HL-60 (cell line): ENCODE measurements around the gene BCAS3.

Experiments used
- DNase-seq, 2 experiments: peaks; one replicate each; pipeline ENCODE4 v3.0.0-alpha.2; 2010 to 2020; ENCODE audit warnings: low read depth in 1 of 2, low spot score in 1 of 2
- H3K27ac ChIP-seq: fragments of 250-450 bp; sonication (Bioruptor Pico); replicated peaks from 2 replicates; pipeline ENCODE4 v1.5.1; 2020; ENCODE audit warnings: mild to moderate bottlenecking, moderate library complexity
- H3K27me3 ChIP-seq: fragments of 250-450 bp; sonication (Bioruptor Pico); 2 replicates; pipeline ENCODE4 v1.5.1; 2021; ENCODE audit warnings: mild to moderate bottlenecking, moderate library complexity; ENCODE audit not compliant: insufficient read depth, poor library complexity, severe bottlenecking
- H3K4me3 ChIP-seq: replicated peaks from 2 replicates; pipeline ENCODE4 v1.5.1; 2011; ENCODE audit warnings: mild to moderate bottlenecking, control low read depth, low read length; ENCODE audit not compliant: insufficient read depth
- CTCF ChIP-seq: IDR thresholded peaks from one replicate; pipeline ENCODE4 v1.5.1; 2011; ENCODE audit warnings: low read length, control low read depth, inconsistent platforms; ENCODE audit not compliant: insufficient read depth
- GABPA ChIP-seq: IDR thresholded peaks from 2 replicates; pipeline ENCODE4 v1.6.1; 2012; ENCODE audit warnings: low read depth
- POLR2AphosphoS5 ChIP-seq: IDR thresholded peaks from 2 replicates; pipeline ENCODE4 v1.6.1; 2012; ENCODE audit warnings: low read depth
- SPI1 ChIP-seq: IDR thresholded peaks from 2 replicates; pipeline ENCODE4 v1.6.1; 2012; ENCODE audit warnings: low read depth, mild to moderate bottlenecking, borderline replicate concordance
- TF ChIP-seq, protein P1 (sequence below): IDR thresholded peaks from 2 replicates; pipeline ENCODE4 v1.6.1; 2012; ENCODE audit warnings: low read depth; ENCODE audit not compliant: insufficient replicate concordance

The BCAS3 gene

GRCh38 chr17:60773552-60773951, 95.9 kb downstream of the BCAS3 start:
- no peak for TF ChIP-seq GABPA
- no peak for TF ChIP-seq SPI1
- TF ChIP-seq POLR2AphosphoS5, result no peak
- TF ChIP-seq, protein P1, sequence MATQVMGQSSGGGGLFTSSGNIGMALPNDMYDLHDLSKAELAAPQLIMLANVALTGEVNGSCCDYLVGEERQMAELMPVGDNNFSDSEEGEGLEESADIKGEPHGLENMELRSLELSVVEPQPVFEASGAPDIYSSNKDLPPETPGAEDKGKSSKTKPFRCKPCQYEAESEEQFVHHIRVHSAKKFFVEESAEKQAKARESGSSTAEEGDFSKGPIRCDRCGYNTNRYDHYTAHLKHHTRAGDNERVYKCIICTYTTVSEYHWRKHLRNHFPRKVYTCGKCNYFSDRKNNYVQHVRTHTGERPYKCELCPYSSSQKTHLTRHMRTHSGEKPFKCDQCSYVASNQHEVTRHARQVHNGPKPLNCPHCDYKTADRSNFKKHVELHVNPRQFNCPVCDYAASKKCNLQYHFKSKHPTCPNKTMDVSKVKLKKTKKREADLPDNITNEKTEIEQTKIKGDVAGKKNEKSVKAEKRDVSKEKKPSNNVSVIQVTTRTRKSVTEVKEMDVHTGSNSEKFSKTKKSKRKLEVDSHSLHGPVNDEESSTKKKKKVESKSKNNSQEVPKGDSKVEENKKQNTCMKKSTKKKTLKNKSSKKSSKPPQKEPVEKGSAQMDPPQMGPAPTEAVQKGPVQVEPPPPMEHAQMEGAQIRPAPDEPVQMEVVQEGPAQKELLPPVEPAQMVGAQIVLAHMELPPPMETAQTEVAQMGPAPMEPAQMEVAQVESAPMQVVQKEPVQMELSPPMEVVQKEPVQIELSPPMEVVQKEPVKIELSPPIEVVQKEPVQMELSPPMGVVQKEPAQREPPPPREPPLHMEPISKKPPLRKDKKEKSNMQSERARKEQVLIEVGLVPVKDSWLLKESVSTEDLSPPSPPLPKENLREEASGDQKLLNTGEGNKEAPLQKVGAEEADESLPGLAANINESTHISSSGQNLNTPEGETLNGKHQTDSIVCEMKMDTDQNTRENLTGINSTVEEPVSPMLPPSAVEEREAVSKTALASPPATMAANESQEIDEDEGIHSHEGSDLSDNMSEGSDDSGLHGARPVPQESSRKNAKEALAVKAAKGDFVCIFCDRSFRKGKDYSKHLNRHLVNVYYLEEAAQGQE, result no peak
- no peak for TF ChIP-seq CTCF
- no peaks in the 10 kb centered on the region for H3K27me3 ChIP-seq

DNA sequence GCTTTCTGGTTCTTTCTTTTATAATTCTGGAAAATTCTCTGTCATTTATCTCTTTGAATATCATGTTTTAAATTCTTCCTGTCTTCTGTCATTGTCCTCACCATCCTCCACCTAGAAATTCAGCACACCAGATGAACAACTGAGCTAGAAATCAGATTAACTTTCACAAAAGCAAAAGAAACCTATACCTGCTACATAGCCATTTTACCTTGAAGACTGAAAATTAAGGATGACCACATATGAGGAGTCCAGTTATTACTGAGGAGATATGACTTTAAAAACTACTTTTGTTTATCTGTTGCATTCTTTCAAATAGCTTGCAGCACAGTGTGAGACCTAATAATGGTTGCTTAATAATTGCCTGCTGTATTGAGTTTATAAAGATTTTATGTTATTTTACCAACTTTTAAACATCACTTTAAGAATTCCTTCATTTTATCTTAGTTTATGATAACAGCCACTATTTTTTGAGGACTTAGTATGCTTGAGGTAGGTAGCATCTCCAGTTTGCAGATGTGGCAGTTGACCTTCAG, 104.3 kb downstream of the BCAS3 start:
- H3K4me3 ChIP-seq, result no peak overlapping the region
- no peak overlapping the region for H3K27ac ChIP-seq
- no peak for DNase-seq
- TF ChIP-seq POLR2AphosphoS5 (no peak), GABPA (no peak), CTCF (no peak), SPI1 (no peak)
- TF ChIP-seq, protein P1, result no peak
- no peaks in the 10 kb centered on the region for H3K27me3 ChIP-seq

More at GRCh38 chr17:60773552-60773951, 95.9 kb downstream of the BCAS3 start:
- DNase-seq, result no peak
- no peak overlapping the region for H3K4me3 ChIP-seq
- H3K27ac ChIP-seq, result no peak overlapping the region

GRCh38 chr17:60782742-60783141, 105.1 kb downstream of the BCAS3 start:
- Histone ChIP-seq H3K4me3 (no peak overlapping the region), H3K27me3 (no peaks in the 10 kb centered on the region), H3K27ac (no peak overlapping the region)
- no peak for DNase-seq
- TF ChIP-seq SPI1 (no peak), GABPA (no peak), CTCF (no peak), POLR2AphosphoS5 (no peak)
- TF ChIP-seq, protein P1, result no peak
